Prostate gland (tissue), 2 donors: ENCODE results near the gene FGGY. TPM values are rescaled to one million over a fixed set of nuclear protein-coding genes. Genes with fewer than 3 reads are reported as not detected.

Experiments used
- DNase-seq: peaks from one replicate; pipeline ENCODE4 v3.0.0-alpha.2; 2019; ENCODE audit warnings: low spot score
- H3K27ac ChIP-seq, 2 donors: fragments of 200-600 bp; sonication (generic); 2 replicates each; pipeline ENCODE4 v1.5.1; 2017 to 2019
- H3K27me3 ChIP-seq: fragments of 200-600 bp; sonication (generic); replicated peaks from 2 replicates; pipeline ENCODE4 v1.5.1; 2019; ENCODE audit not compliant: insufficient read depth
- H3K36me3 ChIP-seq, 2 donors: fragments of 200-600 bp; sonication (generic); 1 replicate in 1 of 2; 2 replicates in 1 of 2; pipeline versions ENCODE4 v1.5.1 to v1.8.1; 2017 to 2019
- H3K4me1 ChIP-seq: fragments of 200-600 bp; sonication (generic); replicated peaks from 2 replicates; pipeline ENCODE4 v1.5.1; 2019
- H3K4me3 ChIP-seq, 2 donors: fragments of 200-600 bp; sonication (generic); 2 replicates each; pipeline ENCODE4 v1.5.1; 2017 to 2019
- H3K9me3 ChIP-seq: fragments of 200-600 bp; sonication (generic); 2 replicates; pipeline ENCODE4 v1.5.1; 2017
- CTCF ChIP-seq, 4 experiments: fragments of 200-600 bp in 2 of 4; fragments of 450-650 bp in 2 of 4; sonication (generic) in 2 of 4; IDR thresholded peaks; 1 replicate in 3 of 4; 2 replicates in 1 of 4; pipeline ENCODE4 v1.5.1; 2016 to 2019; ENCODE audit warnings: antibody characterized with exemption in 4 of 4, mild to moderate bottlenecking in 2 of 4, moderate library complexity in 2 of 4
- POLR2A ChIP-seq: fragments of 450-650 bp; IDR thresholded peaks from one replicate; pipeline ENCODE4 v1.6.1; 2016; ENCODE audit warnings: antibody characterized with exemption, mild to moderate bottlenecking
- POLR2AphosphoS5 ChIP-seq: sonication (generic); formaldehyde crosslinking; IDR thresholded peaks from one replicate; pipeline ENCODE4 v1.6.1; 2017; ENCODE audit warnings: antibody characterized with exemption
- WGBS: methylation state at CpG from one replicate; pipeline ENCODE4 v1.1.5; 2018; 5-methylcytosine and 5-hydroxymethylcytosine counted together
- intact Hi-C: fragments of 100-400 bp; cut with DNase I; formaldehyde crosslinking; loops from one replicate; pipeline ENCODE4 v1.14.2; 2022
- total RNA-seq, 2 donors: library from RNA; depleted of rRNA; stranded (reverse); fragments of >200 nt; gene quantifications; one replicate each; pipeline ENCODE4 v1.1.0, GENCODE V29; 2016

The FGGY gene
- total RNA-seq, 2 donors from 2014 or later = 28.6 to 32.2 TPM

DNA sequence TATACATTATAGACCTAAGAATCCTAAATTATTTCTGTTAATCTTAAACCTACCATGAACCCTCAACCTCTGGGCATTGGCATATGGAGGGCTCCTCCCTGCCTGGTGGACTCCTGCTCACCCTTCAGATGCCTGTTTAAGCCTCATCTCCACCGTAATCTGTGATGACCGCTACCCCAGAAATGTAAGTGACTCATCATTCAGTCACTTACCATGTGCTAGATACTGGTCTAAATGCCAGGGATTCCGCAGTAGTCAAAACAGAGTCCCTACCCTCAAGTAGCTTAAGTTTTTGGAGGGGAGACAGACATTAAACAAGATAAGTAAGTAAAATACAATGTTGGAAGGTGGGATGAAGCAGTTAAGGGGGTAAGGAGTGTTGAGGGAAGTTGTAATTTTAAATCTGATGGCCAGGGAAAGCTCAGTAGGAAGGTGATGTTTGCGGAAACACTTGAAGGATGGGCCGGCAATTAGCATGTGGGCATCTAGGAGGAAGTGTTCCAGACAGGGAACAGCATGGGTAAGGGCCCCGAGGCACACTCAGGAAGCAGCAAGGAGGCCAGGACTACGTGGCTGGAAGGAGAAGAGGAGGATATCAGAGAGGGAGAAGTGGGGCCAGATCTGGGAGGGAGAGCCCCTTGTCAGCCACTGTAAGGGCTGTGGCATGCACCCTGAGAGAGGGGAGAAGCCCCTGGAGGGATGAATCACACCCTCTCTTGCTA, 376.1 kb downstream of the FGGY start:
- peaks cover 10% of the 10 kb centered on the region for H3K4me1 ChIP-seq
- intact Hi-C loops = loop anchor here (5.0 kb wide), 1 partner anchor 76 kb away; no protein-coding TSS in a partner anchor
- no peak for TF ChIP-seq POLR2AphosphoS5
- TF ChIP-seq CTCF (IDR thresholded peaks at IDR 0.05) = no peak
- no peak for TF ChIP-seq POLR2A
- H3K27ac ChIP-seq = peak overlapping the region; percentile 70 to 73
- no peak for DNase-seq
- no peaks in the 10 kb centered on the region for H3K27me3 ChIP-seq
- H3K36me3 ChIP-seq = no peaks in the 10 kb centered on the region
- no peaks in the 10 kb centered on the region for H3K9me3 ChIP-seq
- H3K4me3 ChIP-seq = no peak overlapping the region
- WGBS = 54% methylated on average over 7 of the region's 7 CpGs

DNA sequence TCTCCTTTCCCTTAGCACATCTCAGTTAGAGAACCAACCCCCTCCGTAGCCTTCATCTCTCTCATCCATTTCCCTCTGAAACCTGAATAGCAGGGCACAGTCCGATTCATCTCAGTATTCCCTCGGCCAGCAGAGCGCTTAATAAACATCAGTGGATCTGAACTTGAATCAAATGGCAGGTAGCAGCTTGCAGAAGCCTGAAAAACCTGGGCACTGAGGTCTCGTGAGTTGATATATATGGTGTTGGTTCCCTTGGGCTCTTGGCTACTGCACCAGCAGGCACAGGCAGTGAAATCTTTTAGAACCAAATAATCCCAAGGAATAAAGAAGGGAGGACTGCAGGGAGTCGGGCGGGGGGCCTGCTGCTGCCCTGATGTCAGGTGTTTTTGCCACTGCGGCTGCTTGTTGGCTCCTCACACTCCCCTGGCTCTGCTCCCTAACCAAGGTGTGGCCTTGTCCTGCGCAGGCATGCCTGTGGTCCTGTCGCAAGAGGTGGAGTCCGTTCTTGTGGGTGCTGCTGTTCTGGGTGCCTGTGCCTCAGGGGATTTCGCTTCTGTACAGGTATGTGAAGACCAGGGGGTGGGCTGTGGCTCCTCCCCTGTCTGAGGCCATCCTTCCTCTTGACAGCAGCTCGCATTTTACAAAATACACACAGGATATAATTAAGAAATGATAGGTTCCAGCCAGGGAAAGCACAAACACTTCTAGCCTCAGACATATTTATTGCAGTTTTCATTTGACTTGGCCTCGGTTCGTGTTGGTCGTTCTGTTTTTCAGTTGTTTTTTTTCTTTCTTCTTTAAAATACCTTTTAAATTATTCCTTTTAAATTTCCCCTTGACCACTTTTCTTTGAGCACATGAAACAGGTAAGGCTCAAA, 376.9 kb downstream of the FGGY start:
- TF ChIP-seq CTCF (IDR thresholded peaks at IDR 0.05) = no peak
- peak; percentile 79 for TF ChIP-seq POLR2AphosphoS5
- no peak overlapping the region for H3K4me3 ChIP-seq
- WGBS = 13% methylated on average over 16 of the region's 16 CpGs
- peak overlapping the region; percentile 70 to 73 for H3K27ac ChIP-seq
- H3K9me3 ChIP-seq = no peaks in the 10 kb centered on the region
- no peaks in the 10 kb centered on the region for H3K27me3 ChIP-seq
- H3K36me3 ChIP-seq = no peaks in the 10 kb centered on the region
- intact Hi-C loops = loop anchor here (5.0 kb wide), 1 partner anchor 77 kb away; no protein-coding TSS in a partner anchor
- peak; percentile 94 for DNase-seq
- peaks cover 10% of the 10 kb centered on the region for H3K4me1 ChIP-seq

DNA sequence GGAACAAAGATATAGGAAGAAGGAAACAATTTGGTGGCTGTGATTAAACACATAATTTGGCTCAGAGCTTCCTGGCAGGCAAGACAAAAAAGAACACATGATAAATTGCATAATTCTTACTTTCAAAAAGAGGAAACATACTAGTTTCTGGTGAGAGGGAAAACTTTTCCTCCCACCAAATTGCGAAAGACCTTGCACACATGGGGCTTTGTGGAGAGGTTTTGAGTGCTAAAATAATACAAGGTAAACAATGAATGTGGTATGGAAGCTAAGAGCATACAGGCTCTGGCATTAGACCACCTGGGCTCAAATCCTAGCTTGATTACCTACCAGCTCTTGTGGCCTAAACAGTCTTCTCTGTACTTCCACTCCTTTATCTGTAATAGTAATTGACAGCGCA, 377.7 kb downstream of the FGGY start:
- no peaks in the 10 kb centered on the region for H3K27me3 ChIP-seq
- no peaks in the 10 kb centered on the region for H3K36me3 ChIP-seq
- no peak overlapping the region for H3K4me3 ChIP-seq
- DNase-seq = peak; percentile 62
- intact Hi-C loops = loop anchor here (5.0 kb wide), 1 partner anchor 77 kb away; no protein-coding TSS in a partner anchor
- WGBS = 28% methylated on average over 2 of the region's 2 CpGs
- TF ChIP-seq POLR2A (no peak), POLR2AphosphoS5 (peak; percentile 89)
- H3K27ac ChIP-seq = peak overlapping the region; percentile 70 to 73
- H3K9me3 ChIP-seq = no peaks in the 10 kb centered on the region
- H3K4me1 ChIP-seq = peaks cover 10% of the 10 kb centered on the region

- no peak overlapping the region for H3K4me3 ChIP-seq
- intact Hi-C loops = no loop called here
- TF ChIP-seq CTCF (IDR thresholded peaks at IDR 0.05) = no peak
- no peak for TF ChIP-seq POLR2AphosphoS5
- no peak for TF ChIP-seq POLR2A
- peaks cover 10% of the 10 kb centered on the region for H3K4me1 ChIP-seq
- 86% methylated on average over 2 of the region's 2 CpGs for WGBS
- H3K9me3 ChIP-seq = no peaks in the 10 kb centered on the region
- no peak for DNase-seq
- H3K27me3 ChIP-seq = no peaks in the 10 kb centered on the region
- no peaks in the 10 kb centered on the region for H3K36me3 ChIP-seq
- peak overlapping the region; percentile 4 to 70 for H3K27ac ChIP-seq
Observed at GRCh38 chr1:59675936-59676335, 379.0 kb downstream of the FGGY start.

GRCh38 chr1:59678040-59678439, 381.1 kb downstream of the FGGY start:
- H3K27ac ChIP-seq = no peak overlapping the region
- TF ChIP-seq CTCF (IDR thresholded peaks at IDR 0.05) (no peak), POLR2A (no peak), POLR2AphosphoS5 (no peak)
- no peaks in the 10 kb centered on the region for H3K36me3 ChIP-seq
- no peak for DNase-seq
- peaks cover 10% of the 10 kb centered on the region for H3K4me1 ChIP-seq
- no peaks in the 10 kb centered on the region for H3K9me3 ChIP-seq
- H3K27me3 ChIP-seq = no peaks in the 10 kb centered on the region
- 87% methylated on average over 1 of the region's 1 CpG for WGBS
- intact Hi-C loops = no loop called here
- H3K4me3 ChIP-seq = no peak overlapping the region
